Fibroblast of mammary gland (primary cell): ENCODE measurements around the gene AURKAIP1.

ENCODE experiments used
- DNase-seq: peaks from one replicate; pipeline ENCODE4 v3.0.0-alpha.2; 2010; ENCODE audit warnings: low read depth
- H3K4me3 ChIP-seq: 2 replicates; pipeline ENCODE4 v1.5.1; 2011; ENCODE audit warnings: low read depth, mild to moderate bottlenecking, low read length, moderate library complexity; ENCODE audit not compliant: control insufficient read depth
- CTCF ChIP-seq: conservative IDR thresholded peaks from 2 replicates; pipeline ENCODE4 v1.5.1; 2011; ENCODE audit warnings: low read depth, low read length, inconsistent platforms; ENCODE audit not compliant: control insufficient read depth, insufficient read depth

Gene AURKAIP1

GRCh38 chr1:1344655-1345361 is 30.2 kb downstream of the AURKAIP1 start:
- DNase-seq: peak; percentile 90
- no peak overlapping the region for H3K4me3 ChIP-seq
- peak; percentile 37 for TF ChIP-seq CTCF

- no peak overlapping the region for H3K4me3 ChIP-seq
- DNase-seq: no peak
- no peak for TF ChIP-seq CTCF
Measured at GRCh38 chr1:1343811-1344421, 31.1 kb downstream of the AURKAIP1 start.

GRCh38 chr1:1342584-1343115 is 32.4 kb downstream of the AURKAIP1 start:
- H3K4me3 ChIP-seq: no peak overlapping the region
- no peak for TF ChIP-seq CTCF
- DNase-seq: no peak

GRCh38 chr1:1342061-1342562 is 32.9 kb downstream of the AURKAIP1 start:
- no peak for DNase-seq
- no peak for TF ChIP-seq CTCF
- H3K4me3 ChIP-seq: no peak overlapping the region

- TF ChIP-seq CTCF: no peak
- H3K4me3 ChIP-seq: no peak overlapping the region
- no peak for DNase-seq
Measured at GRCh38 chr1:1341549-1342021, 33.4 kb downstream of the AURKAIP1 start.

GRCh38 chr1:1340791-1341548 is 34.0 kb downstream of the AURKAIP1 start:
- no peak for DNase-seq
- no peak overlapping the region for H3K4me3 ChIP-seq
- TF ChIP-seq CTCF: no peak
